GM21526 (cell line): ENCODE results near the gene PGM2L1.
"Not testable (repeated sequence)": the region's sequence is repeated elsewhere in the genome, so short reads cannot be mapped to it uniquely, and the experiment has no call there.

Experiments
- ATAC-seq: cut with Tn5 transposase; IDR thresholded peaks from one replicate; pipeline ENCODE4 v1.9.1; 2021; ENCODE audit warnings: moderate library complexity; ENCODE audit not compliant: unreplicated experiment, low FRiP score

PGM2L1 gene

DNA sequence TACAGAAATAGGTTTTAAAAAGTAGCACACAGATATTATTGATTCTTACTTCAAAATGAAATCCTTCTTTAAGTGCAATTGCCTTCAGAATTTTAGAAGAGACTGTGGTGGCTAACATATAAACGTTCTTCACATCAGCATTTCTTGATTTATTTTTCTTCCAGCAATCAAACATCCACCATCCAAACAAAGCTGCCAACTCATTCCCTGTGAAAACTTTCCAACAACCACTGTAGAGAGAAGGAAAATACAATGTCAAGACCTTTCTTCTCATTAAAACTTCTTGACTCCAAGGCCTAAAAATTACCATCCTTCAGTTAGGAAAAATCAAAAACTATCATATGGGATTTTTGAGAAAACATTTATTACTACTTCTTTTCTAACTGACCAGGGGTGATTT lies 52.8 kb downstream of the PGM2L1 start:
- ATAC-seq = no peak

- ATAC-seq = no peak
Measured at GRCh38 chr11:74341921-74342320, 56.3 kb downstream of the PGM2L1 start.

DNA sequence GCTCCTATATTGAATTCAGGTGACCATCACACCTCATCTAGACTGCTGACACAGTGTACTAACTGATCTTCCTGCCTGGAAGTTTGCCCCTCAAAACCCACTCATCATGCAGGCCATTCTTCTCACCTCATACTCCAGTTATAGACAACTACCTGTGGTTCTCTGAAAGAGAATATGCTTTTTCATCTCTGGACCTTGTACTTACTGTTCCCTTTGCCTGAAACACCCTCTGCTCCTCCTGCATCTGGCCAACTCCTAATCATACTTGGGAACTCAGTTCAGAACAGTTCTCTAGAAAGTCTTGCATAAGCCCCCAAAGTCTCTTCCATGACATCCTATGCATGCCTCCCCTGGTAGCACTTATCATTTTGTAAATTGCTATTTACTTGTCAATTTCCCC lies 58.6 kb downstream of the PGM2L1 start:
- ATAC-seq = no peak

DNA sequence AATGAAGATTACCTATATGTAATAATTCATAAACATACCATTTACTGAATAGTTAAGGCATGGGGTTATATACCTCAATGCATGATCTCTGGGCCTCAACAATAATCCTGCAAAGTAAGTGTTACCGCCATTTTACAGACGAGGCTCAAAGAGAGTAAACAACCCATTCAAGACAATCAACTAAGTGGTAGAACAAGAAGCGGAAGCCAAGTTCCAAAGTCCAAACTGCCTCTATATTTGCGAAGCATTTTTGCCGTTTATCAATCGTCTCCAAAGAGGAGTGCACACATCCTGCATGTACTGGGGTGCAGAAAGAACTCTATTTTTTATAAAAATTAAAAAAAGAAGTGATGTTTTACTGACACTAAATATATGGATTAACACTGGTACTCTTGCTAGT lies 59.3 kb downstream of the PGM2L1 start:
- no peak for ATAC-seq

DNA sequence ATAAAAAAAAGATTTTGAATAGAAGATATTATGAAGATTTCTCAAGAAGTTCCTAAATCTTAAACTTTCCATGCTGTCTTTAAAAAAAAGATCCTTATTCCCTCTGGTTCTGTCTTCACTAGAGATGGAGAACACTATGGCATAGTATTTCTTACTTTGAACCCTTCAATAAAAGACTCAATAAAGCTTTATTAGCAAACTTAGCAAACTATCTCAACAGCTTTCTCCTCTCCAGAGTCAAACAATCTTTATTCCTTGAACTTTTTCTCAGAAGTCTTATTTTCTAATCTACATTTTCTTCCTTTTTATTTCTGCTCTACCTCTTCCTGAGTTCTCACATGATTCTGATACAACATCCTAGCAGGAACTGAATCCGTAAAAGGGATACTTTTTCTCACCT lies 65.0 kb downstream of the PGM2L1 start:
- ATAC-seq = no peak

DNA sequence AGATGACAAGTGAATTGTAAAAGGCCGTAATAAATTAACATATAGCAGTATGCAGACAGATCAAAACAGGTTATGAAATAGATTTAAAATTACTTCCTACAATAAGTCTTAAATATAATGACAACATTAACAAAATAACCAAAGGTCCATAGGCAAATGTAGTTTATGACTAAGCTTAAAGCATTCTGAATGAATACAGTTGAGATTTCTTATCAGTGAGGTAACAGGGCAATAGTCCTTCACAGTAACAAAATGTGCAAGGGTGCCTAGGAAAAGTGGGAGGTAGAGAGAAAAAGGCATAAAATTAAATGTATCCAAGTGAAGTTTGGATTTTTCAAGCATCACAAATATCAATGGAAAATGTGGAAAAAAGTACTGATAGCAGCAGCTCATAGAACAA lies 65.9 kb downstream of the PGM2L1 start:
- ATAC-seq = no peak

DNA sequence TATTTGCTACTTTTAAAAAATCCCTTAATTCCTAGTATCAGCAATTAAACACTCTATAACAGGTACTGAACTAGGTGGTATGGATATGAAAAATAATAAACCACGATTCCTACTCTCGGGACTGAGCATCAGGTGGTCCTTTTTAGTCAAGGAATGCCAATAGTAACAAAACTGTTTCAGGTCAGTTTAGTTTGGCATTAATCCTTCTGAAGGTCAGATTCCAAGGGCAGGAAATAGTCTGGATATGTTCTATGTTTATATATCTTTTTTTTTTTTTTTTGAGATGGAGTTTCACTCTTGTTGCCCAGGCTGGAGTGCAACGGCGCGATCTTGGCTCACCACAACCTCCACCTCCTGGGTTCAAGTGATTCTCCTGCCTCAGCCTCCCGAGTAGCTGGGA lies 67.2 kb downstream of the PGM2L1 start:
- ATAC-seq = not testable (repeated sequence)

DNA sequence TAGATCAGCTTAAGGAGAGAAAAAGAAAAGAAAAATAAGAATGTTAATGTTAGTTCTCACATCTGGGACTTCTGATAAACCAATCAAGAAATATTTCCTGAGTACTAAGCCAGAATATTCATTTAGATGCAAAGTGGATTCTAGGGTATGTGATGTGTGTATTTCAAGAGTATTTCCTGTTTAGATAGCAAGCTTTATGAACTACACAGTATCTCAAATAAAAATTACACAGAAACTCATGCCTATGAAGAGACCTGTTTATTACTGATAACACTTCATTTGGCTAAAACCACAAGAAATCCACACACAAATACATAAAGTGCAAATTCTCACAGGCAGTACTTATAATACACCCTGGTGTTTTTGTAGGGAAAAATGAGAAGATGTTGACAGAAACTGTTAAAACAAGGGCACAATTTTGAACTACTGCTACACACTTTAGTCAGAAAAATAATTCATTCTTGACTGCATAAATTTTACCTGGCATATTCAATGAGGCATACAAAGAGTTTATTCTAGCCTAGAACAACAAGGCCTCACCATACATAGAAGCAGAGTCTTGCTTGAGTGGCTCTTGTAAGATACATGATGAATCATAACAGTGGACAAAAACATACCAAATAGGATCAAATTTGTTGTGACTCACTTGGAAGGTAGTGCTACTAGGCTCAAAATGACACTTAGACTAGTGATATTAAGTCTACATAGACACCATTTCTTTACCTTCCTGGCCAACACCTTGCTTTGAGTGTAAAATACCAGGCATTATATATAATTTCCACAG lies 68.0 kb downstream of the PGM2L1 start:
- no peak for ATAC-seq

DNA sequence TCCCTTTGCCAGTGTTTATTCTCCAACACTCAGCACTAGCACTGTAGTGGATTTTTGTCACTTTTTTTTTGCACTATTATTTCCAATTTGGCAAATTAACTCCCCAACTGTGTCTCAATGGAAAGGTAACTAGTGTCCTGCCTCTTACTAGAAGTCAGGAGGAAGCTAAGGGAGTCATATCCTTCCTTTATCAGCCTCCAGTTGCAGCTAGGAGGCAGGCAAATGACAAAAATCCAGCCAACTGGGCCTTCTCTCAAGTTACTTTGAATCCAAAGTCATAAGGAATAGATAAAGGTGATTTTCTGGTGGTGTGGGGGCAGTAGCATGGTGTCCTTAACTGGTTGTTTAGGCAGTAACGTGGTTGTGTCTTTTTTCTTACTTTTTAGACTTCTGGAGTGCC lies 71.2 kb downstream of the PGM2L1 start:
- no peak for ATAC-seq

DNA sequence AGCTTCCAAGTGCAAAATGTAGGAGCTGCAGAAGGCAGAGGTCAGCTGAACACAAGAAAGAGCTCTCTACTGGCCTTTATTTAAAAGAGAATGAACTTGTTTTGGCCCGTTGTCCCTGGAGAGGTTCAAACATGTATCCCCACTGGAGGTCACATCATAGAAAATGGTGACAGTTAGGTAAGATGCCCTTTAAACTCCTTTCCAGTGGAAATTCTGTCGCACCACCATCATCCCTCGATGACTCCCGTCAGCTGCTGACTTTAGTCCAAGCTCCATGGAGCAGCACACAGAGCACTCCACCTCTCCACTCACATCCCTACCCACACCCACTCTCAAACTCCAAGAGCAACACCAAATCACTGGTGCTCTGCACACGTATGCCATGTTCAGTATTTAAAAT lies 71.6 kb downstream of the PGM2L1 start:
- ATAC-seq = no peak

- ATAC-seq = no peak
Measured at GRCh38 chr11:74325649-74326645, 72.3 kb downstream of the PGM2L1 start.

DNA sequence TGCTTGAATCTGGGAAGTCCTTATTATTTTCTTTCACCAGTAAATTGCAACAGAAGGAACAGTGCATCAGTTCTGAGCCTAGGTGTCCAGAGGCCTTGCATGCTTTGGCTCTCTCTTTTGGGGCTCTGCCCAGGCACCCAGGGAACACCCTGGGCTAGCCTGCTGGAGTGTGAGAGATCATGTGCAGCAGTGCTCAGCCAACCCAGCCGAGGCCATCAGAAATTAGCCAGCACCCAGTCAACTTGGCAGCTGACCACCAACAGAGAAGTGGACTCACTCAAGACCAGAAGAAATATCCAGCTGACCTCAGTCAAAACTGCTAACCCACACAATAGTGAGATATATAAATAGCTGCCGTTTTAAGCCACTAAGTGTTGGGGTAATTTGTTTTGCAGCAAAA lies 75.6 kb downstream of the PGM2L1 start:
- ATAC-seq = no peak

GRCh38 chr11:74321487-74322188 lies 76.6 kb downstream of the PGM2L1 start:
- ATAC-seq = no peak

DNA sequence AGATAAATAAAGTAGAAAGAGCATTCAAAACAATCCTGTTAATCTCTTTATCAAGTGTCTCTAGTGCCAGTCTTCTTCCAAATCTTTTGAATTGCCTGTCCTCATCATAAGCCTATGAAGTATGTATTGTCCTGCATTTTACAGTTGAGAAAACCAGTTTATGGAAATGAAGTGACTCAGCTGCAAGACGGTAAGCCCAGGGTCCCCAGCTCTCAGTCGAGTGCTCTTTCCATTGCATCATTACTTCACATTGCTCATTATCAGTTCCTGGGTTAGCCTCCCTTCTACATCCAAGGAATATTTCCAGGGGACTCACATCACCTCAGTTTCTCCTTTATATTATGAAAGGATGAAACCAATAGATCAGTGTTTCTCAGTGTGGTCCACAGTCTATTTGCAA lies 77.7 kb downstream of the PGM2L1 start:
- ATAC-seq = no peak

- ATAC-seq = no peak
Measured at GRCh38 chr11:74319139-74319816, 79.0 kb downstream of the PGM2L1 start.

DNA sequence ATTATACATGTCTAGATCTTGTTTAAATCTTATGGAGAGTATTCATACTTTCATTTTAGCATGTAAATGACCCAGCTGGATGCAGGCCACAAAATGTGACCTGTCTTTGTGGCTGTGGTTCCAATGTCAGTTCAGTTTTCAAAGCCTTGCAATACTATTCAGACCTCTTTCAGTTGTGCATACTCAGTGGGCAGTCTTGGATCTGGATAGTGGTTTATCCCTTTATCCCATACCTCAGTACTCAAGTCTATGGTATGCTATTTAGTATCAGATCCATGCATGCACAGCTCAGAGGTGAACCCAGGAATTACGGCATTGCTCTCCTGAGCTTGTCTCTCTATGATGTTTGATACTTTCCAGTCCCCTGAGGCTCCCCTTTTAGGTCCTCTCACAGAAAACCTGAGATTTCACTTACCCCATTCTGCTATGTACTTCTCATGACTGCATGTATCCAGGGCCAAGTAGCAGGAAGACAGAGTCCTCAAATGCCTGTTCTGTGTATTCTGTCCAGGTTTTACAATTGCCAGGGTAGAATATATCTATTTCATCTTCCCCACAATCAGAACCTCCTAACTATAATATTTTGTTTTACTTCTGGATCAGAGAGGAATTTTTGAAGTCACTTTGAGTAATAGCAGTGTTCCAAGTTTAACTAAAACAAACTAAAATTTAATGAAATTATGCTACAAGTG lies 79.8 kb downstream of the PGM2L1 start:
- ATAC-seq = no peak

DNA sequence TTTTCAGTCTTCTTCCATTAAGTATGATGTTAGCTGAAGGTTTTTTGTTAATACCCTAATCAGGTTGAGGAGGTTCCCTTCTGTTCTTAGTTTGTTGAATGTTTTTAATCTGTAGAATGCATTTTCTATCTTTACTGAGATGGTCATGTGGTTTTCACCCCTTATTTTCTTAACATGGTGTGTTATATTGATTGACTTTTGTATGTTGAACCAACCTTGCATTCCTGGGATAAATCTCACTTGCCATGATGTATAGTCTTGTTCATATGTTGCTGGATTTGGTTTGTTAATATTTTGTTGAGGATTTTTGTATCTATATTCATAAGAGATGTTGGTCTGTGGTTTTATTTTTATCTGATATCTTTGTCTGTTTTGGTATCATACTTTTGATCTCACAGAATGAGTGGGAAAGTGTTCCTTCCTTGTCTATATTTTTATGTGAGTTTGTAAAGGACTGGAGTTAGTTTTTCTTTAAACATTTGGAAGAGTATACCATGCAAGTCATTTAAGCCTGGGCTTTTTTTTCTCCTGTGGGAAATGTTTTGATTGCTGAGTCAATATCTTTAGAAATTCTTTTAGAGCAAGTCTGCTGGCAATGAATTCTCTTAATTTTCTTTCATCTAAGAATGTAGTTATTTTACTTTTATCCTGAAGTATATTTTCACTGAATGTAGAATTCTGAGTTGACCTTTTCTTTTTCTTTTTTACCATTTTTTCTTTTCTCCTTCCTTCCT lies 81.3 kb downstream of the PGM2L1 start:
- ATAC-seq = no peak

DNA sequence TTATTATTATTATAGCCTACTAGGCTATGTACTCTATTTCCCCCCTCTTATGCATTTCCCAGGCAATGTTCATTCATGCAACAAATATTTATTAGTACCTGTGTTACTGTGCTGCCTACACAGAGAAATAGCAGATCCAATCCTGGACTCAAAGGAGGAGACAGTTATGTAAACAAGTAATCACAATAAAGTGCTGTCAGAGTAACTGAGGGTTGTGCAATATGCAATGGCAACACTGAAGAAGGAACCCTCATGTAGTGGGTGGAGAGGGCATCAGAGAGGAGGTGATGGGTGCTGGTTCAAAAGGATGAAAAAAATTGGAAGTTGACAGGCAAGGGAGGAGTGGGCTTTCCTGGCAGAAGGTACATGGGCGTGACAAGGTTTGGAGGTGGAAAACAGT lies 85.9 kb downstream of the PGM2L1 start:
- ATAC-seq = no peak

DNA sequence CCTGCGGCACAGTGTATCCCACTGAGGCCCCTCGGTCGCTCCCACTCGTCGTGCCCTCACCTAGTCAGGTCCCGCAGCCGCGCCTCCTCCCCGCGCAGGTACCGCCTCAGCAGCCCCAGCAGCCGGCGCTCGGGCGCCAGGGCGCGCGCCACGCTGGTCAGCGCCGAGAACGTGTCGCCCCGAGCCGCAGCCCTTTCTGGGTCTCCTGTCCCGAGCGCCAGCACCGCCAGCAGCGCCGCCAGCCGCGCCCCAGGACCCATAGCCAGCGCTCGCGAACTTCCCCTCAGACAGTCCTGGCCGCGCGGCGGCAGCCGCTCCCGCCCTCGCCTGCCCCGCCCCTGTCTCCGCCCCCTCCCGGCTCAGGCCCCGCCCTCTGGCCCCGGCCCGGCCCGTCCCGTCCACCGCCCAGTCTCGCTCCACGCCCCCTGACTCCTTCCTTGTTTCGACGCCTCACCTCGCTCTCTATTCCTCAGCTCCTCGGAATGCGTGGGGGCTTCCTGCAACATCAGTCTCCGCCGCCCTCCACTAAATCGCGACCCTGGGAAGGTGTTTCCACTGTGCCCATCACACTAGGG lies 86.8 kb downstream of the PGM2L1 start, which contains the start of gene P4HA3:
TSS of gene P4HA3 (minus strand) at position 289 of the 575 bp plus-strand sequence. CDS start at position 260, 29 bp downstream.
- no peak for ATAC-seq
